Right lobe of liver (tissue), 6 donors: ENCODE data around the gene CARMIL1. TPM values are rescaled to one million over a fixed set of nuclear protein-coding genes. Genes with fewer than 3 reads are reported as not detected.

ENCODE experiments used
- ATAC-seq, 4 donors: fragments of 200-7000 bp; cut with Tn5 transposase; one replicate each; pipeline ENCODE4 v1.9.1; 2020; ENCODE audit warnings: mild to moderate bottlenecking in 4 of 4, moderate library complexity in 4 of 4
- DNase-seq, 3 donors: peaks; one replicate each; pipeline ENCODE4 v3.0.0-alpha.2; 2020
- H3K27ac ChIP-seq, 3 donors: fragments of 200-600 bp; one replicate each; pipeline ENCODE4 v1.8.0; 2022
- H3K27me3 ChIP-seq, 2 donors: fragments of 200-600 bp; one replicate each; pipeline ENCODE4 v1.8.0; 2022
- H3K36me3 ChIP-seq, 4 donors: fragments of 200-600 bp; sonication (generic) in 1 of 4; one replicate each; pipeline versions ENCODE4 v1.5.1 to v1.8.0; 2017 to 2022; ENCODE audit warnings: control low read depth in 1 of 4
- H3K4me1 ChIP-seq, 4 donors: fragments of 200-600 bp; sonication (generic) in 1 of 4; one replicate each; pipeline versions ENCODE4 v1.5.1 to v1.8.0; 2017 to 2022; ENCODE audit warnings: control low read depth in 1 of 4
- H3K4me3 ChIP-seq, 3 donors: fragments of 200-600 bp; one replicate each; pipeline ENCODE4 v1.8.0; 2022
- H3K9me3 ChIP-seq, 4 donors: fragments of 200-600 bp; sonication (generic) in 1 of 4; one replicate each; pipeline versions ENCODE4 v1.5.1 to v1.8.0; 2017 to 2022; ENCODE audit warnings: control low read depth in 1 of 4
- POLR2A ChIP-seq: fragments of 450-650 bp; IDR thresholded peaks from one replicate; pipeline ENCODE4 v1.6.1; 2017; ENCODE audit warnings: antibody characterized with exemption, mild to moderate bottlenecking
- WGBS: methylation state at CpG from one replicate; pipeline ENCODE4 v1.1.6; 2018; ENCODE audit warnings: low coverage, low lambda C conversion rate; ENCODE audit not compliant: insufficient coverage; ENCODE audit errors: missing lambda C conversion rate; 5-methylcytosine and 5-hydroxymethylcytosine counted together
- intact Hi-C, 2 donors: fragments of 100-400 bp; cut with DNase I; formaldehyde crosslinking; loops; one replicate each; pipeline versions ENCODE4 v1.11.2 to v1.14.1; 2022
- total RNA-seq, 6 experiments: library from RNA; depleted of rRNA in 2 of 6; stranded (reverse); fragments of >200 nt in 2 of 6; fragmentation: NEBNext Ultra II Directional in 3 of 6; extraction: Animal tissue kit (Norgen Biotek cat#: 25700) in 3 of 6; gene quantifications; one replicate each; pipeline versions ENCODE4 v1.1.0 to v1.2.4, GENCODE V29; 2016 to 2023
- TF ChIP-seq, protein P1 (sequence below), 4 donors: fragments of 200-600 bp in 3 of 4; fragments of 450-650 bp in 1 of 4; IDR thresholded peaks; one replicate each; pipeline versions ENCODE4 v1.5.1 to v1.8.0; 2016 to 2022; ENCODE audit warnings: antibody characterized with exemption in 4 of 4, mild to moderate bottlenecking in 2 of 4
- donor health status: DM: no; HTN: yes; CAD: no.
- donor health status: DM: no; HTN: no; CAD: no.
- donor health status: DM: no; HTN: no; CAD: no.
- donor health status: DM: no; HTN: yes; CAD: no.
- donor health status: DM: no; HTN: yes; CAD: no.

The CARMIL1 gene
- total RNA-seq, 6 experiments from 2014 or later, result 3.3 to 8.6 (median 4.6) TPM

DNA sequence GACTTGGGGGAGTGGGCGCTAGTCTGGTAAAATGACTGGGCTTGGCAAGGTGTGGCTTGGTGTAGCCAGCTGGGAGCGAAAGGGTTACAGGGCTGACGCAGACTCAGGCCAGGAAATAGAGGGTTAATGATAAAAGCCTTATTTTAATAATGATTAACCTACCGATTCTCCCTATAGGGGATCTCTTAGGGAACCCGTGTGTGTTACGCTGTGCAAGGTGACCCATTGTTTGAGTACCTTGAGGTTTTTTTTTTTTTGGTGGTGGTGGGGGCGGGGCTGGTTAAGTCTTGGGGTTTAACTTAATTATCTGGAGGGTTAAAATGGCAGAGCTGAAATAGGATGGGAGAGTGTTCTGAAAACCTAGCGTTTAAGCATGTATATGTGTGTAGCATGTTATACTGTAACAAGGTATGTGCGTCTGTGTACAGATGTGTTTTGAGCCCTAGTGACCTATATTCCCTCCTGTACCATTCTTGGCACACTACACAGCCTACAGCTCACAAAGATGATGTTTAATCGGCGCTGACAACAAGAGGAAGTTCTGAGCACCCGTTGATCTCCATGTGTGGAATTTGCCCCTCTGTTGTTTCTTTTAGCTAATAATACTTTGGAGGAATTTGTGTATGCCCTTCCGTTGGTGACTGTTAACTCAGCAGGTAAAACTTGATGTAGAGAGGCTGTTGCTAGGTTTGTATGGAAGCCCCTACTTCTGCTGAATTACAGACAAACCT lies 1.3 kb downstream of the CARMIL1 start:
- intact Hi-C loops, result no loop called here
- DNase-seq, result no peak
- ATAC-seq, result peak in 2 of 4 donors; percentile 19 to 22
- 12% methylated on average over 12 of the region's 13 CpGs for WGBS
- H3K36me3 ChIP-seq, result no peaks in the 10 kb centered on the region
- TF ChIP-seq, protein P1, sequence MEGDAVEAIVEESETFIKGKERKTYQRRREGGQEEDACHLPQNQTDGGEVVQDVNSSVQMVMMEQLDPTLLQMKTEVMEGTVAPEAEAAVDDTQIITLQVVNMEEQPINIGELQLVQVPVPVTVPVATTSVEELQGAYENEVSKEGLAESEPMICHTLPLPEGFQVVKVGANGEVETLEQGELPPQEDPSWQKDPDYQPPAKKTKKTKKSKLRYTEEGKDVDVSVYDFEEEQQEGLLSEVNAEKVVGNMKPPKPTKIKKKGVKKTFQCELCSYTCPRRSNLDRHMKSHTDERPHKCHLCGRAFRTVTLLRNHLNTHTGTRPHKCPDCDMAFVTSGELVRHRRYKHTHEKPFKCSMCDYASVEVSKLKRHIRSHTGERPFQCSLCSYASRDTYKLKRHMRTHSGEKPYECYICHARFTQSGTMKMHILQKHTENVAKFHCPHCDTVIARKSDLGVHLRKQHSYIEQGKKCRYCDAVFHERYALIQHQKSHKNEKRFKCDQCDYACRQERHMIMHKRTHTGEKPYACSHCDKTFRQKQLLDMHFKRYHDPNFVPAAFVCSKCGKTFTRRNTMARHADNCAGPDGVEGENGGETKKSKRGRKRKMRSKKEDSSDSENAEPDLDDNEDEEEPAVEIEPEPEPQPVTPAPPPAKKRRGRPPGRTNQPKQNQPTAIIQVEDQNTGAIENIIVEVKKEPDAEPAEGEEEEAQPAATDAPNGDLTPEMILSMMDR (IDR thresholded peaks at IDR 0.05), result no peak
- TF ChIP-seq POLR2A, result no peak
- H3K4me3 ChIP-seq, result peak overlapping the region; percentile 81 to 86 (median 82)
- H3K9me3 ChIP-seq, result no peaks in the 10 kb centered on the region
- H3K27ac ChIP-seq, result peak overlapping the region in 1 of 3 donors; percentile 15
- no peaks in the 10 kb centered on the region for H3K27me3 ChIP-seq
- H3K4me1 ChIP-seq, result peaks cover 0 to 7% (median 0%) of the 10 kb centered on the region in 4 donors

DNA sequence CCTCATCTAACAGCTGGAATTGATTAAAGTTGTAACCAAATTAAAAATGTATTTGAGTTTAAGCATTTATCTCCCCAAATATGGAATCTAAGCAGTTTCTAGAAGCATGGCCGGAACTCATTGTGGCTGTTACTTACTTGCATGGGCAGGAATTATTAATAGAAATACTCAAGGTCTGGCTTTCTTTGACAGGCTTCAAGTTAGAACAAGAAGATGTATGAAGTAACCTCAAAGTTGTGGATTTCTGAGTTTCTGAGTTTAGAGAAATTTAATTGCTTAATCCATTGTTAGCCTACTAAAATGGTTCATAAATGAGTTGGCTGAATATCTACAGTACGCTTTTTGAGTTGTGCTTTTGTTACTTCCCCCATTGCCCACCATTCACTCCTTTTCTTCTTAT lies 7.7 kb downstream of the CARMIL1 start:
- H3K27me3 ChIP-seq, result no peaks in the 10 kb centered on the region
- H3K27ac ChIP-seq, result no peak overlapping the region
- 96% methylated on average over 2 of the region's 2 CpGs for WGBS
- TF ChIP-seq POLR2A, result no peak
- TF ChIP-seq, protein P1 (IDR thresholded peaks at IDR 0.05), result no peak
- H3K4me3 ChIP-seq, result no peak overlapping the region
- no peaks in the 10 kb centered on the region for H3K4me1 ChIP-seq
- no peak for ATAC-seq
- intact Hi-C loops, result no loop called here
- H3K36me3 ChIP-seq, result no peaks in the 10 kb centered on the region
- H3K9me3 ChIP-seq, result no peaks in the 10 kb centered on the region
- DNase-seq, result no peak

DNA sequence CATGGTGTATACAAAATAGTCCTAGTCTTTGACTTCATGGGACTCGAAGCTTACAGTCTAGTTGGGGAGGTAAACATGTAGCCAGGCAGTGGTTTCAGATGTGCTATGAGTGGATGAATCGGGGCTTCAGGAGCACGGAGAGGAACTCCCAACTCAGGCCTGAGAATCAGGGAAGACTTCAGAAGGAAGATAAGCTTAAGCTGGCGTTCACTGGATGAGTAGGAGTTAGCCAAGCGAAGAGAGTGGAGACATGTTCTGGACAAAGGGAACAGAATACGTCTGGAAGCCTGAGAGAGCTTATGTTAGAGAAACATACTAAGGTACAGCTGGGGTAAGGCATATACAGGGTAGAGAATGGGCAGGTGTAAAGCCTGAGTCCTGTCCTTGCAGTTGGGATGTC lies 8.8 kb downstream of the CARMIL1 start:
- Histone ChIP-seq H3K36me3 (no peaks in the 10 kb centered on the region), H3K27ac (no peak overlapping the region), H3K4me1 (no peaks in the 10 kb centered on the region), H3K27me3 (no peaks in the 10 kb centered on the region), H3K4me3 (no peak overlapping the region), H3K9me3 (no peaks in the 10 kb centered on the region)
- 78% methylated on average over 6 of the region's 6 CpGs for WGBS
- TF ChIP-seq, protein P1 (IDR thresholded peaks at IDR 0.05), result no peak
- no peak for TF ChIP-seq POLR2A
- ATAC-seq (no peak), DNase-seq (no peak)
- intact Hi-C loops, result no loop called here

DNA sequence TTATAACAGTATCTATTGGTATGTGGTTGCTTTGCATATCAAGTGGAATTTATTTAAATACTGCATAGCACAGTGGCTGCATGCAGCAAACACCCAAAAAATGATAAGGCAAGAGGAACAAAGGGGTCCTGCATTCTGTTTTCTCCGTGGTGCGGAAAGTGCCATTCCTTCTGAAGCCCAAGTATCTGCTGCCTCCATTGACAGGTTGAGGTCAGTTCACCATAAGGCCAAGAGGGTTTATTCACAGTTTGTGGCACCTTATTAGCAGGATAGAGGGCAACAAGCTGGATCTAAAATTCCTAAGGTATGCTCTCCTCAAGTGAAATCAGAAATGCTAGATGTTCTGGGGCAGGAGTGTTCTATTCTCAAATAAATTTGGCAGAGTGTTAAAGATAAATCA lies 9.3 kb downstream of the CARMIL1 start:
- Histone ChIP-seq H3K27me3 (no peaks in the 10 kb centered on the region), H3K4me3 (no peak overlapping the region), H3K4me1 (no peaks in the 10 kb centered on the region), H3K27ac (no peak overlapping the region), H3K36me3 (no peaks in the 10 kb centered on the region), H3K9me3 (no peaks in the 10 kb centered on the region)
- ATAC-seq (no peak), DNase-seq (no peak)
- intact Hi-C loops, result no loop called here
- TF ChIP-seq, protein P1 (IDR thresholded peaks at IDR 0.05), result no peak
- TF ChIP-seq POLR2A, result no peak
- WGBS, result 92% methylated on average over 2 of the region's 2 CpGs
